Middle frontal gyrus (tissue), 1 donor: Measurements from ENCODE around the gene SLC29A1.
"Not testable (repeated sequence)": the region's sequence is repeated elsewhere in the genome, so short reads cannot be mapped to it uniquely, and the experiment has no call there.

Experiments
- DNase-seq: peaks from one replicate; pipeline ENCODE4 v3.0.0-alpha.2; 2015; ENCODE audit warnings: low spot score; ENCODE audit errors: extremely low spot score

The SLC29A1 gene

DNA sequence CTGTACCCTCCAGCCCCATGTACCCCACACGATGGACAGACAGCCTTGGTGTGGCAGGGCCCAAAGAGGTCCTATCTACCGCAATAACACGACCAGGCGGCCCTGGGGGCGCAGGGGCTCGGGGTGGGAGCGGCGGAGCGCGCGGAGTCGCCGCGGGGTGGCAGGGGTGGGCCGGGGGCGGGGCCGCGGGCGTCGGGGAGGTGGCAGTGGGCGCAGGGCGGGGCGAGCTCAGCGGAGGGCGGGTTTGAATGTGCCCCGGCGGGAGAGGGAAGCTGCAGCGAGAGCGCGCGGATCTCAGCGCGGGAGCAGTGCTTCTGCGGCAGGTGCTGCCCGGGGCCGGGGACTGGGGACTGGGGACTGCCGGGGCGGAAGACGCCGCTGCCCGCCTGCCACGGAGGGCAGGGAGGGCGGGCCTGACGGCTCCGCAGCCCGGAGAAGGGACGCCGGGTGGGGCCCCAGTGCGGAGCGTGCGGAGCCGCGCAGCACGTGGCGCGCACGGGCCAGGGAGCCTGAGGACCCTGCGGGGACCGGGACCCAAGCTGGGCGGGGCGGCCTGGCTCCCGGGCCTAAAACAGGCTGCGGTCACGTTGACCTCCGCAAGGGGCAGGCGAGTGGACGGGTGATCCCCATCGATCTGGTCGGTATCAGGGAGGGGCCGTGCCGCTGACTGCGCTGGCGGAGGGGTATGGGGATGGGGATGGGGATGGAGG is at the start of gene SLC29A1:
Gene SLC29A1 (plus strand): TSS at position 277 of the 710 bp plus-strand sequence. CDS start 3,719 bp downstream, outside the sequence.
- no peak for DNase-seq

DNA sequence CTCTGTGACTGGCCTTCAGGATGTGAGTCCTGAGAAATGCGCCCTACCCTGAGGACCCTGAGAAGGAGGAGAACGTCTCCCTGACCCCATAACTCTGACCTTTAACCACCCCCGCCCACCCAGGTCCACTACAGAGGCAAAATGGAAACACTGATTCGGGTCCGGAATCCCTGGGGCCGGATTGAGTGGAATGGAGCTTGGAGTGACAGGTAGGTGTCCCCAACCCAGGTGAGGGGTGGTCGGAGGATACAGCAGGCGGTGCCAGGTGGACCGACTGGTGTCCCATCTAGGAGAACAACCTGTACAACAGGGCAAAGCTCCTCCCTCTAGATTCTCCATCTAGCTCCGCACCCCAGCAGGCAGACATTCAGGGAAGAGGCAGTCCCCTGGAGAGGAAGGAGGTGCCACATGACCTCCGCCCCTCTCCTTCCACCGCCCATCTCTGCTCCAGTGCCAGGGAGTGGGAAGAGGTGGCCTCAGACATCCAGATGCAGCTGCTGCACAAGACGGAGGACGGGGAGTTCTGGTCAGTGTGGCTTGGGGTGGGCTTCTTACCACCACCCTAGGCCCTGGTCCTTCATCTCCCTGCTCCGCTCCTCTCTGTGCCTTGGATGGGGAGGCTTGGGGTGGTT is 47.1 kb upstream of the SLC29A1 start:
- no peak for DNase-seq

DNA sequence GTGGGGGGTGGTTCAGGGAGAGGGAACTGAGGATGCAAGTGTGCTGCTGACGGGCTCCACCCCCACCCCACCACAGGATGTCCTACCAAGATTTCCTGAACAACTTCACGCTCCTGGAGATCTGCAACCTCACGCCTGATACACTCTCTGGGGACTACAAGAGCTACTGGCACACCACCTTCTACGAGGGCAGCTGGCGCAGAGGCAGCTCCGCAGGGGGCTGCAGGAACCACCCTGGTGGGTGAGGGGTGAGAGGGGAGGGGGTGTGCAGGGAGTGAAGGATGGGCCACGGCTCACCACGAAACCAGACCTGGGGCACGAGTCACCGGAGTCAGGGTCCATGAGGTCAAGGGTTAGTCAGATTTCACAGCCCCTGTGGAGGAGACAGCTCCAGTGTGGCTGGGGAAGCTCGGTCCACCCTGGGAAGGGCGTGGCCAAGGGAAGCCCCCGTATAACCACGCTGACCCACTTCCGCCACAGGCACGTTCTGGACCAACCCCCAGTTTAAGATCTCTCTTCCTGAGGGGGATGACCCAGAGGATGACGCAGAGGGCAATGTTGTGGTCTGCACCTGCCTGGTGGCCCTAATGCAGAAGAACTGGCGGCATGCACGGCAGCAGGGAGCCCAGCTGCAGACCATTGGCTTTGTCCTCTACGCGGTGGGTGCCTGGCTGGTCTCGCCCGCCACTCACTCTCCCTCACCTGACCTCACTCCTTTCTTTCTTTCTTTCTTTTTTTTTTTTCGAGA is 46.5 kb upstream of the SLC29A1 start:
- DNase-seq, result no peak

DNA sequence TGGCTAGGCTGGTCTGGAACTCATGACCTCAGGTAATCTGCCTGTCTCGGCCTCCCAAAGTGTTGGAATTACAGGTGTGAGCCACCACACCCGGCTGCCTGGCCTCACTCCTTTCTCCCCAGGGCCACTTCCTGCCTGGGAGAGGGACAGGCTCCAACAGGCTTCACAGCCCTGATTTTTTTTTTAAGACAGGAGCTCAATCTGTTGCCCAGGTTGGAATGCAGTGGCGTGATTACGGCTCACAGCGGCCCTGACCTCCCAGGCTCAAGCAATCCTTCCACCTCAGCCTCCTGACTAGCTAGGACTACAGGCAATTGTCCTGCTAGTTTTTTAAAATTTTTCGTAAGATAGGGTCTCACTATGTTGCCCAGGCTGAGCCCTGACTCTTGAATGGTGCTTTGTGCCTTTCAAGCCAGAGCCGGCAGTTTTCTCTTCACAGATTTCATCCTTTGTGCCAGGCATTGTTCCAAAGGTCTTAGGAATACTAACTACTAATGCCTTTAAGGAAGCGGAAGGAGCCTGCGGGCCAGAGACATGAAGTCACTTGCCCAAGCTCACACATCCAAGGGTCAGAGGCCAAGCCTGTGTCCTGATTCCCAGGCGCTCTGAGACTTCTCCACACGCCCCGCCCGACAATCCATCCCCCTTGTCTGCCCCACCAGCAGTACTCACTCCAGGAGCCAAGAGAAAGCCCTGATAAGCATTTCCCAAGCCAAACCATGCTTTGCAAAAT is 45.5 kb upstream of the SLC29A1 start:
- no peak for DNase-seq

DNA sequence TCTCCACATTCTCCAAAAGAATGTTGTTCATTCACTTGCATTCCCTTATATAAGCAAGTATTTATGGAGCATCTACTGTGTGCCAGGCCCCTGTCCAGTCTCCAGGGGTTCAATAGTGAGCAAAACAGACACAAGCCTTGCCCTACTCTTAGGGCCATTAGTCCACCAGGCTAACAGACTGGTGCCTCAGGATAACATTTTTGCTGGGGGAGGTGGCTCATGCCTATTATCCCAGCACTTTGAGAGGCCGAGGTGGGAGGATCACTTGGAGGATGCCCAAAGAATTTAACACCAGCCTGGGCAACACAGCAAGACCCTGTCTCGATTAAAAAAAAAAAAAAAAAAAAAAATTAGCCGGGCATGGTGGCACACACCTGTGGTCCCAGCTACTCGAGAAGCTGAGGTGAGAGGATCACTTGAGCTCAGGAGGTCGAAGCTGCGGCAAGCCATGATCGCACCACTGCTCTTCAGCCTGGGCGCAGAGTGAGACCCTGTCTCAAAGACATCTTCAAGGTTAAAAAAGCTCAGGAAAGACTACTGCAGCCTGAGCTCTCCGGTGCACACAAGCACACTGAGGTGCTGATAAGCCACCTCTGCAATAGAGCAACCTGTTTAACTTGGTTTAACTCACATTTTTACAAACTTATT is 44.8 kb upstream of the SLC29A1 start:
- no peak for DNase-seq

DNA sequence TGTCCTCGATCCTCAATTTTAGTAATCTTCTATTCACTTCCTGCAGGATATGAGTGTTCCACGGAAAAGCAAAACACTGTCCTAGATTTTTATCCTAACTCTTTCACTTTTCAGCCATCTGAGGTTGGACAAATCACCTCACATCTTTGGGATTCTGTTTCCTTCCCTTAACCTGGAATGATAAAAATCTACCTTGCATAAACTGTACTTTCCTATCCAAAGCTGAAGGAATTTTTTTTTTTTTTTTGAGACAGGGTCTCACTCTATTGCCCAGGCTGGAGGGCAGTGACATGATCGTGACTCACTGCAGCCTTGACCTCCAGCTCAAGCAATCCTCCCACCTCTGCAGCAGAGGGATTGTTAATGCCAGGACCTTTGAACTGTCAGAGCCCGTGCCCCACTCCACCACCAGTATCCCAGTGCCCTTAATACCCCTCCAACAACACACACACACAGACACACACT is 44.3 kb upstream of the SLC29A1 start:
- DNase-seq, result no peak

DNA sequence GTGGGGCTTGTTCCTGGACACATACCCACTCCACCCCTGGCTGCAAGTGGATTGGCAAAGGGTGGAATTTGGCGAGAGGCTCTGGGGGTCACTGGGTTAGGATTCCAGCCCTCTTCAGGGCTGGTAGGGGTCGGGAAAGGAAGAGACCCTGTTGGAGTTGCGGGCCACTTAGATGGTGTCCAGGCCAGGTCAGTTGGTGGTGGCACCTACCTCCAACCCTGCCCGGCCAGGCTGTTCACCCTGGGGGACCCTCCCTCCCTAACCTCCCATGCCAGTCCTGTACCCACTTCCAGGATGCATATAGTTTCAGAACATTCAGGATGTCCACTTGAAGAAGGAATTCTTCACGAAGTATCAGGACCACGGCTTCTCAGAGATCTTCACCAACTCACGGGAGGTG is 43.7 kb upstream of the SLC29A1 start:
- no peak for DNase-seq

DNA sequence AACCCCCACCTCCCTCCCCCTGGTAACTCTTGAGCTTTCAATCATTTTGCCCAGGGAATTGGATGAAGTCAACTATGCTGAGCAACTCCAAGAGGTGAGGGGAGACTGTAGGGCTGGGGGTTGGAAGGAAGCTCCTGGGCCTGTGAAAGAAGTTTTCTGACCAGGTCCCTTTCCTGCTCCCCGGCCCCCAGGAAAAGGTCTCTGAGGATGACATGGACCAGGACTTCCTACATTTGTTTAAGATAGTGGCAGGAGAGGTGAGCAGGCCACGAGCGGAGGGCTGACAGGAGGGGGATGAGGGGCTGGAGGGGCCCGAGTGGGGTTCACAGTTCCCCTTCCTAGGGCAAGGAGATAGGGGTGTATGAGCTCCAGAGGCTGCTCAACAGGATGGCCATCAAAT is 43.0 kb upstream of the SLC29A1 start:
- no peak for DNase-seq

DNA sequence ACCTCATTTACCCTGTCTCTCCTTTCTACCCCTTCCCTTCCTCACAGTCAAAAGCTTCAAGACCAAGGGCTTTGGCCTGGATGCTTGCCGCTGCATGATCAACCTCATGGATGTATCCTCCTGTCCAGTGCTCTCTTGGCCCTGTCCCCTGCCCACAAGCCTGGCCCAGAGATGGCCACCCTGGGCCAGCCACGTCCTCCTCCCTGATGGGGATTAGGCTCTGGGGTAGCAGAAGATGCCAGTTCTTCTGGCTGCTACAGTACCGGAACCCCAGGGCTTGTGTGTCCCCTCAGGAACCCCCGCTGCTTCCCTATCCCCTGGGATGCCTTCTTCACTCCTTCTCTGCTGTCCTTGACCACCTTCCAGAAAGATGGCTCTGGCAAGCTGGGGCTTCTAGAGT is 42.5 kb upstream of the SLC29A1 start:
- no peak for DNase-seq

DNA sequence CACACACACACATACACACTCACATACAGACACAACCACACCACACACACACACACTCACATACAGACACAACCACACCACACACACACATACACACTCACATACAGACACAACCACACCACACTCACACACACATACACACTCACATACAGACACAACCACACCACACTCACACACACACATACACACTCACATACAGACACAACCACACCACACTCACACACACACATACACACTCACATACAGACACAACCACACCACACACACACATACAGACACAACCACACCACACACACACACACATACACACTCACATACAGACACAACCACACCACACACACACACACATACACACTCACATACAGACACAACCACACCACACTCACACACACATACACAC is 41.6 kb upstream of the SLC29A1 start:
- not testable (repeated sequence) for DNase-seq

DNA sequence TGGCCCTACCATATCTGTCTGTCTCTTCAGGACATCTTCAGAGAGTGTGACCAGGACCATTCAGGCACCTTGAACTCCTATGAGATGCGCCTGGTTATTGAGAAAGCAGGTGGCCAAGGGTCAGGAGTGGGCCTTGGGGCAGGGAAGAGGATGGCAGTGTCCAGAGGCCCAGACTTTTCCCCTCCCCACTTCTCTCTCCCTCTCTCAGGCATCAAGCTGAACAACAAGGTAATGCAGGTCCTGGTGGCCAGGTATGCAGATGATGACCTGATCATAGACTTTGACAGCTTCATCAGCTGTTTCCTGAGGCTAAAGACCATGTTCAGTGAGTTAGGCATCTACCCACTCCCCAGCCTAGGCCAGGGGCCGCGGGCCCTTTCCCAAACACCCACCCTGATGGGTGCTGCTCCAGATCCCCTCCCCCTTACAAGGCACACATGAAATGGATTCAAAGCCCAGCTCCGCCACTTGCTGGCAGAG is 40.4 kb upstream of the SLC29A1 start:
- DNase-seq, result no peak

DNA sequence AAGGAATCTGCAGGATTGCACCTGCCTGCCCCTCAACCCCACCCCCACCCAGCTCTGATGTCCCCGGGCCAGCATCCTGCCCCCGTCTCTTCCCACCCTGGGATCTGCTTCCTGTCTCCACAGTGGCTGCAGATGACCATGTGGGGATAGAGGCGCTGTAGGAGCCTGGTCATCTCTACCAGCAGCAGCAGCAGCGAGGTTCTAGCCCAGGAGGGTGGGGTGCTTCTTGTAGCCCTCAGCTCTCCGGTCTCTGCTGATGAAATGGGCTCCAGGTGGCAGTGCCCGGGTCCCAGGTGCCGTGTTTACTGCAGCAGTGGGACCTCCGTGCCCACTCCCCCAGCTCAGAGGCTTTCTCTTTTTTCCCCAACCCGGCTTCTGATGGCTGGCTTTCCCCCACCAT is 39.6 kb upstream of the SLC29A1 start:
- DNase-seq, result no peak

DNA sequence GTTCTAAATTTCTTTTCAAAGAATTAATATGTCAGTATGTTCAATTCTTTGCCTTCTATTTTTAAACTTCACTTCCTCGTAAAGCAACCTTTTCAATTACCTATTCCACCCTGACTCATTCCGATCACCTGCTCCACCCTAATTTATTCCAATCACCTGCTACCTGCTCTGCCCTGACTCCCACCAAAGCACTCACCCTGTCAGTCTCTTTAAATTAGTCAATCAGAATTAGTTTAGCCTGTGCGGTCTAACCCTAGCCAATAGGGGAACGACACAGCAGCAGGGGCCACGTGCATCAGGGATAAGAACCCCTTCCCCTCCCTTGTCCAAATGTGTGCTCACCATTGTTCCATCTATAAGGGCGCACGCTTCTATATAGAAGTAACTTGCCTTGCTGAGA is 38.0 kb upstream of the SLC29A1 start:
- not testable (repeated sequence) for DNase-seq

DNA sequence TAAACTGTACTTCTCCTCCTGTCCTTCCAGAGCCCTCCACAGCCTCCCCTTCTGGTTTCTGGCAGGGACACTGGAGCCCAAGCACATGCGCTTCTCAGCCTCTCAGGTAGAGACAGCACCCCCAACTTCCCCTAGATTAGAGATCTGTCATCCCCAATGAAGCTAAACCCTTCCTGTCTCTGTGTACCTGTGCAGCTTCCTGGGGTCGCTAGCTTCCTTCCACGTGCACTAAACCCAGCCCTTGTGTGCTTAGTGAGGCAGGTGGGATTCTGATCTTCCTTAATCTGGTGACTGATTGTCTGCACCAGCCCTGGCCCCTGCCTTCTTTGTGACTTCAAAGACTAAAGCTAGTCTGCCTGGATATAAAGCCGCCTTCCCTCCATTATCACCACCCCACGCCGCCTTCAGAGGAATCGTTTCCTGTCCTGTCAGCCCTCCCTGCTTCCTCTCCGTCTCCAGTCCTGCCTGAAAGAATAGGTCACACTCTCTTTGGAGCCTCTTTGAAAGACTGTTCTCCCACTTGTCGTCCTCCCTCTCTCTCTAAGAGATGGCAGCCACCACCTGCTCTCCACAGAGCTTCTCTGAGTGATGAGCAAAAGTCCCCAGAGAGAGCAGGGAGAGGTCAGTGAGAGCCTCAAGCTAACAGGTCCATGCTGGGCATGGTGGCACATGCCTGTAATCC is 37.3 kb upstream of the SLC29A1 start:
- no peak for DNase-seq

DNA sequence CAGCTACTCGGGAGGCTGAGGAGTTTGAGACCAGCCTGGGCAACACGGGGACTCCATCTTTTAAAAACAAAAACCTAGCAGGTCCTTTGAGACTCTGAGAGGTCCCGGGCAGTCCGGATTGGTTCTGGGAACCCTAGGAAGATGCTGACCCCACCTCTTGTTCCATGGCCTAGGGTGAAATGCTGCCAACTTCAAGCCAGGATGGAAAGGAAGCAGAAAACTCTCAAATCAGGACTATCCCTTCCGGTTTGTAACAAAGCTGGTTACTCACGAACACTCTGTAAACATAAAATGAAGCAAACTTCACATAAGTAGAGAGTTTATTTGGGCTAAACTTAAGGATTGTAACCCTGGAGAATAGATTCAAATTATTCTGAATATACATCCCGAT is 36.8 kb upstream of the SLC29A1 start:
- DNase-seq, result no peak

DNA sequence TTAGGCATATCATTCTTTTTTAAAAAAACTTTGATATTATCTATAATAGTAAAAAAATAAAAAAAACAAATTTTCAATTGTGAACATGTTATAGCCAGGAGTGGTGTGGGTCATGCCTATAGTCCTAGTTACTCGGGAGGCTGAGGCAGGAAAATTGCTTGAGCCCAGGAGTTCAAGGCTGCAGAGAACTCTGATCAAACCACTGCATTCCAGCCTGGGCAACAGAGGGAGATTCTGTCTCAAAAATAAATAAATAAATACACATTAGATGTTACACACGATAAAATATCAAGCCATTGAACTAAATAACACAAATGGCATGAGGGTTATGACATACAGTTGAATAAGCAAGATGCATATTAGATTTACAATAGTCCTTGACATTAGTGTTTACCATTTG is 34.6 kb upstream of the SLC29A1 start:
- DNase-seq, result no peak

DNA sequence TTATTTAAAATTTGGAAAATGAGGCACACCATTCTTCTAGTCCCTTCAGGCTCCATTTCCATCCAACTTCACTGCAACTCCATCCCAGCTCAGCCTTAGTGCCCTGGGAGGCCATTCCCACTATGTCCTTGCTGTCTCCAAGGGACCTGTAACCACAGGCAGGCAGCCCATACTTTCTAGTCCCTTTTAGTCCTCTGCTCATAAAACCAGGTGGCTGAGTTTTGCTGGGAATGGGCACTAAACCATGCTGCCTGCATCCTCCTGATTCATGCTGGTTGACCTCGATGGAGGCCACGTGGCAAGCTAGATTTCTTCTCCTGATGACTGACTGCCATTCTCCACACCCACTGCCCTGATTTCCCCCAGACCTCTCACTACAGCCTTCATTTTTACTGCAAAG is 34.1 kb upstream of the SLC29A1 start:
- no peak for DNase-seq

DNA sequence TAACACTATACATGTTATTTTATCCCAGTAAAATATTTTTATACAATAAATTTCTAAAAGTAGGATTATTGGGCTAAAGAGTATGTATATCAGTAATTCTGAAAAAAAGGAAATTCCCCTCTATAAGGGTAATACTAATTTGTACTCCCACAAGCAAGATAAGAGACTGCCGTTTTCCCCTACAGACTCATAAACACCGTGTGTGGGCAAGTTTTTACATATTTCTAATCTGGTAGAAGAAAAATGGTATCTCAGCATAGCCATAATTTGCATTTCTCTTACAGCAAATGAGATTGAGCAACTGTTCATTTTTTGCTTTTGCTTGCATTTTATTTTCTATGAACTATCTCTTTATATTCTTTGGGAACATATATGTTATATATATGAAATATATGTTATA is 32.7 kb upstream of the SLC29A1 start:
- DNase-seq, result no peak

DNA sequence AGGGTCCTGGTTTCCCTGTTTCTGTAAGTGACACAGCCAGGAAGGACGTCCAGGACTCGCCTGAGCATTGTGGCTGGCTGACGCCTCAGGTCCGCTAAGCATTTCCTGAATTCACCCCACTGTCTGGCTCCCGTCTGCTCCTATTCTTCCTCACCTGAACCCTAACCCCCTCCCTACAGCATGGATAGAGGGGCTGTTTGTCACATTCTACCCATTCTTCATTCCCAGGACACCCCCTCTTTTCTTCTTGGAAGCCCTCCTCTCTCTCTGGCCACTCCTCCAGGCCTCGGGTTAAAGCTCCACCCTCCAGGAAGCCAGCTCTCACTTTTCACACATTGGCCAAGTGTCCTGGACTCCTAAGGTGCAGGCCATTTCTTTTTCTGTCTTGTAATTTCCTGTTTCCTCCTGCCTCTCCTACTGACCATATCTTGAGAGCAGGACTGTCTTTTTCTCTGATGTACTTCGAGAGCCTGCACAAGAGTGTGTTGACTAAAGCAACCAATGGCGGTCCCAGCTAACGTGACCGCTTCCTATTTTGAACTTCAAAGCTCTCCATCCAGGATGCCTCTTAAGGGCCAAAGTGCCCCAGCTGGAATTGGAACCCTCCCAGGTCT is 30.9 kb upstream of the SLC29A1 start:
- DNase-seq, result no peak

DNA sequence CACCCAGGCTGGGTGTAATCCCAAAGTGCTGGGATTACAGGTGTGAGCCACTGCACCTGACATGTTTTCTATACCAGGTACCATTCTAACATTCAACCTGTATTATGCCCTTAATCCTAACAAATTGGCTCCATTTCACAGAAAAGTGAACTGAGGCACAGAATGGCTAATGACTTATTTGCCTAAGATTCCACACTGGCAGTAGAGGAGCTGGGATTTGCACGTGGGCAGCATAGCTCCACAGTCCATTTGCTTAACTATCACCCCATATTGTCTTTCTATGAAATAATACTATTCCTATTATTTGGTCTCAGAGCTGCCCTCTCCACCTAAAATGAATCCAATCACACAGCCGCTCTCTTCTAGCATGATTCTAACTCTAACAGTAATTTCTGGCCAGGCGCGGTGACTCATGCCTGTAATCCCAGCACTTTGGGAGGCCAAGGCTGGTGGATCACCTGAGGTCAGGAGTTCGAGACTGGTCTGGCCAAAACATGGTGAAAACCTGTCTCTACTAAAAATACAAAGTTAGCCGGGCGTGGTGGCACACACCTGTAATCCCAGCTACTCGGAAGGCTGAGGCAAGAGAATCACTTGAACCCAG is 30.0 kb upstream of the SLC29A1 start:
- DNase-seq, result no peak
